CD4-positive, CD25-positive, alpha-beta regulatory T cell (primary cell): ENCODE measurements around the gene SSBP4. TPM values are rescaled to one million over a fixed set of nuclear protein-coding genes. Genes with fewer than 3 reads are reported as not detected.
A peak's percentile ranks its signal among the peaks of the same experiment; 100 is the strongest.

Source experiments
- ATAC-seq, 2 donors: fragments of 150-1000 bp; cut with Tn5 transposase; one replicate each; pipeline ENCODE4 v1.10.0; 2021; ENCODE audit warnings: low read depth in 2 of 2, moderate number of reproducible peaks in 2 of 2, moderate library complexity in 1 of 2
- DNase-seq, 3 donors: peaks; one replicate each; pipeline versions ENCODE4 v3.0.0 to v3.0.0-alpha.2; 2012 to 2022; ENCODE audit warnings: mixed read lengths in 1 of 3
- H3K27ac ChIP-seq: one replicate; pipeline ENCODE4 v1.7.0; 2013; ENCODE audit warnings: mild to moderate bottlenecking, low read length; ENCODE audit not compliant: insufficient read depth, poor library complexity, severe bottlenecking
- H3K27me3 ChIP-seq: one replicate; pipeline ENCODE4 v1.7.0; 2013; ENCODE audit warnings: low read length; ENCODE audit not compliant: control insufficient read depth, insufficient read depth
- H3K36me3 ChIP-seq: one replicate; pipeline ENCODE4 v1.7.0; 2013; ENCODE audit warnings: mild to moderate bottlenecking, low read length, moderate library complexity; ENCODE audit not compliant: control insufficient read depth, insufficient read depth
- H3K4me1 ChIP-seq: 2 replicates; pipeline ENCODE4 v1.7.0; 2013; ENCODE audit warnings: mild to moderate bottlenecking, low read length; ENCODE audit not compliant: insufficient read depth, control insufficient read depth, poor library complexity, severe bottlenecking
- H3K4me3 ChIP-seq: one replicate; pipeline ENCODE4 v1.7.0; 2013; ENCODE audit warnings: low read depth, mild to moderate bottlenecking, low read length, moderate library complexity
- H3K9me3 ChIP-seq, 2 experiments: 1 replicate in 1 of 2; 2 replicates in 1 of 2; pipeline ENCODE4 v1.7.0; 2013; ENCODE audit warnings: low read length in 2 of 2, mild to moderate bottlenecking in 1 of 2, moderate library complexity in 1 of 2; ENCODE audit not compliant: control insufficient read depth in 2 of 2
- H3K27ac Mint-ChIP-seq, 3 donors: one replicate each; pipeline ENCODE4 v1.8.0; 2020 to 2022; ENCODE audit warnings: mild to moderate bottlenecking in 3 of 3, mixed read lengths in 3 of 3, moderate library complexity in 2 of 3
- H3K27me3 Mint-ChIP-seq: one replicate; pipeline ENCODE4 v1.8.0; 2022; ENCODE audit warnings: mild to moderate bottlenecking, mixed read lengths
- H3K36me3 Mint-ChIP-seq: one replicate; pipeline ENCODE4 v1.8.0; 2020; ENCODE audit warnings: mixed read lengths
- H3K4me1 Mint-ChIP-seq, 4 donors: one replicate each; pipeline ENCODE4 v1.8.0; 2020 to 2022; ENCODE audit warnings: mixed read lengths in 4 of 4, mild to moderate bottlenecking in 1 of 4
- H3K4me3 Mint-ChIP-seq, 4 donors: one replicate each; pipeline ENCODE4 v1.8.0; 2020 to 2022; ENCODE audit warnings: mild to moderate bottlenecking in 4 of 4, mixed read lengths in 4 of 4, moderate library complexity in 3 of 4
- H3K9me3 Mint-ChIP-seq, 7 donors: one replicate each; pipeline ENCODE4 v1.8.0; 2020 to 2022; ENCODE audit warnings: mixed read lengths in 7 of 7, mild to moderate bottlenecking in 3 of 7, moderate library complexity in 2 of 7
- polyA plus RNA-seq, 4 donors: library from polyadenylated mRNA; unstranded; fragments of 300-500 nt; fragmentation: Illumina TruSeq; gene quantifications; one replicate each; pipeline ENCODE4 v1.2.3, GENCODE V29; 2021
- total RNA-seq: library from RNA; stranded (reverse); gene quantifications from one replicate; pipeline ENCODE4 v1.2.3, GENCODE V29; 2022

SSBP4 gene
- total and polyA plus RNA-seq, 5 donors from 2014 or later, result 47.3 to 97.9 (median 82.3) TPM

GRCh38 chr19:18467978-18468377 is 48.8 kb downstream of the SSBP4 start:
- Mint-ChIP-seq H3K27ac (no peak overlapping the region), H3K4me1 (peaks cover 0 to 8% (median 5%) of the 10 kb centered on the region in 4 donors), H3K27me3 (no peaks in the 10 kb centered on the region), H3K9me3 (peaks cover 0 to 1% (median 0%) of the 10 kb centered on the region in 7 donors), H3K36me3 (peaks cover 3% of the 10 kb centered on the region), H3K4me3 (peak overlapping the region in 1 of 4 donors; percentile 36)
- Histone ChIP-seq H3K36me3 (peaks cover 25% of the 10 kb centered on the region), H3K9me3 (no peaks in the 10 kb centered on the region), H3K4me3 (no peak overlapping the region), H3K4me1 (peaks cover 4% of the 10 kb centered on the region), H3K27me3 (no peaks in the 10 kb centered on the region), H3K27ac (no peak overlapping the region)
- no peak for ATAC-seq
- no peak for DNase-seq

DNA sequence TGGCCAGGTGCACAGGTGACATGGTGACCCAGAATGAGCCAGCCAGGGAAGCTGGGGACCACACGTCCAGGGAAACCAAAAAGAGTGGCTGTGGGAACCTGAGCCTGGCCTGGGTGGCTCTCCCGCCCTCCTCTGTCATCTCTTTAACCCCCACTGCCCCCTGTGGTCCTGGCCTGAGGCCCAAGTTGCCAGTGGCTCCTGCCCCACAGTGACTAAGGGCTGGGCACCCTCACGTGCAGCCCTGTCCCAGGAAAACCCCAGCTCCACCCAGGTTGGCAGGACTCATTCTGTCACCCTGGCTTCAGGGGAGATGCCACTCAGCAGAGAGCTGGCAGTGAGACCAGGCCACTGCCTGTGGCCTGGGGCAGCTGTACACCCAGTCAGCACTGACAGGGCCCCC is 49.3 kb downstream of the SSBP4 start:
- peaks cover 25% of the 10 kb centered on the region for H3K36me3 ChIP-seq
- Mint-ChIP-seq H3K9me3 (peaks cover 0 to 1% (median 0%) of the 10 kb centered on the region in 7 donors), H3K27me3 (no peaks in the 10 kb centered on the region), H3K27ac (no peak overlapping the region), H3K4me1 (peaks cover 0 to 10% (median 6%) of the 10 kb centered on the region in 4 donors), H3K36me3 (peaks cover 3% of the 10 kb centered on the region), H3K4me3 (no peak overlapping the region)
- peaks cover 4% of the 10 kb centered on the region for H3K4me1 ChIP-seq
- no peak overlapping the region for H3K27ac ChIP-seq
- no peaks in the 10 kb centered on the region for H3K9me3 ChIP-seq
- H3K4me3 ChIP-seq, result no peak overlapping the region
- no peaks in the 10 kb centered on the region for H3K27me3 ChIP-seq
- DNase-seq (no peak), ATAC-seq (no peak)

DNA sequence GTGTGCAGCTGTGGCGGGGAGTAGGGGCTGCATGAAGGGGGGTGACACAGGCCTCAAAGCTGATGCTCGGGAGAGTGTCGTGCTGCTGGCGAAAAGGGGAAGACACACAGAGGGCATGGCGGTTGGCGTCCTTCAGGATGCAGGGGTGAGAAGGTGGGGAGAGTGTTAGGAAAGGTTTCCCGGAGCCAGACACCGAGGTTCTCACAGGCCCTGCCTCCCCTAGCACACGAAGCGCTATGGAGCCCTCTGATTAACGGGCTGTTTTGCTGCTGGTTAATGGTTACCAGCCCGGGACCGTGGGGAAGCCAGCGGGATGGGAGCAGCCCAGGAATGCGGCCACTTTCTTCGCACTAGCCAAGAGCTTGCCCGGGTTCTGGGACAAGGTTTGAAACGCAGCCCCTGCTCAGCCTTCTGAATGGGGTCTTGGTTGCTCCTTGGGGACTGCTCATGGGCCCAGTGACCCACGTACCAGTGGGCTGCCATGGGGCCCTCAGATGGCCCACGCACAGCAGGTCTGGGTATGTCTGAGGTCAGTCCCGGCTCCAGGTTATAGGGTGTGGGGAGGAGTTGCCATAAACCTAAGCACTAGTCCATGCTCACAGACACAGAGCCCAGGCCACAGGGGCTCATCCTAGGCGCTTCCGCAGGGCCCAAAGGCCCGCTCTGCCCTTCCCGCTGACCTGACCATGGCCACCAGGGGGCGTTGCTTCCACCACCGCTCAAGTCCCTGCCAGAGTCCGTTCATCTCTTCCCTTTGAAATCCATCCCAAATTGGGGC is 50.1 kb downstream of the SSBP4 start:
- peaks cover 0 to 1% (median 0%) of the 10 kb centered on the region in 7 donors for H3K9me3 Mint-ChIP-seq
- ATAC-seq, result peak in 1 of 2 donors; percentile 38
- H3K27me3 Mint-ChIP-seq, result no peaks in the 10 kb centered on the region
- H3K4me3 ChIP-seq, result no peak overlapping the region
- H3K27ac Mint-ChIP-seq, result peak overlapping the region in 1 of 3 donors; percentile 59
- no peak overlapping the region for H3K4me3 Mint-ChIP-seq
- no peak overlapping the region for H3K27ac ChIP-seq
- peak; percentile 42 to 62 (median 43) for DNase-seq
- no peaks in the 10 kb centered on the region for H3K9me3 ChIP-seq
- peaks cover 2% of the 10 kb centered on the region for H3K36me3 Mint-ChIP-seq
- H3K4me1 ChIP-seq, result peaks cover 10% of the 10 kb centered on the region
- peaks cover 25% of the 10 kb centered on the region for H3K36me3 ChIP-seq
- peaks cover 0 to 13% (median 10%) of the 10 kb centered on the region in 4 donors for H3K4me1 Mint-ChIP-seq
- no peaks in the 10 kb centered on the region for H3K27me3 ChIP-seq

GRCh38 chr19:18470787-18471186 is 51.6 kb downstream of the SSBP4 start:
- no peak overlapping the region for H3K27ac ChIP-seq
- H3K4me1 Mint-ChIP-seq, result peaks cover 7 to 26% (median 22%) of the 10 kb centered on the region in 4 donors
- peaks cover 26% of the 10 kb centered on the region for H3K4me1 ChIP-seq
- peak overlapping the region in 1 of 3 donors; percentile 23 for H3K27ac Mint-ChIP-seq
- H3K4me3 ChIP-seq, result no peak overlapping the region
- H3K36me3 Mint-ChIP-seq, result no peaks in the 10 kb centered on the region
- DNase-seq, result no peak
- peaks cover 14% of the 10 kb centered on the region for H3K36me3 ChIP-seq
- H3K9me3 ChIP-seq, result no peaks in the 10 kb centered on the region
- H3K4me3 Mint-ChIP-seq, result no peak overlapping the region
- peaks cover 0 to 1% (median 0%) of the 10 kb centered on the region in 7 donors for H3K9me3 Mint-ChIP-seq
- H3K27me3 Mint-ChIP-seq, result no peaks in the 10 kb centered on the region
- H3K27me3 ChIP-seq, result no peaks in the 10 kb centered on the region
- no peak for ATAC-seq

DNA sequence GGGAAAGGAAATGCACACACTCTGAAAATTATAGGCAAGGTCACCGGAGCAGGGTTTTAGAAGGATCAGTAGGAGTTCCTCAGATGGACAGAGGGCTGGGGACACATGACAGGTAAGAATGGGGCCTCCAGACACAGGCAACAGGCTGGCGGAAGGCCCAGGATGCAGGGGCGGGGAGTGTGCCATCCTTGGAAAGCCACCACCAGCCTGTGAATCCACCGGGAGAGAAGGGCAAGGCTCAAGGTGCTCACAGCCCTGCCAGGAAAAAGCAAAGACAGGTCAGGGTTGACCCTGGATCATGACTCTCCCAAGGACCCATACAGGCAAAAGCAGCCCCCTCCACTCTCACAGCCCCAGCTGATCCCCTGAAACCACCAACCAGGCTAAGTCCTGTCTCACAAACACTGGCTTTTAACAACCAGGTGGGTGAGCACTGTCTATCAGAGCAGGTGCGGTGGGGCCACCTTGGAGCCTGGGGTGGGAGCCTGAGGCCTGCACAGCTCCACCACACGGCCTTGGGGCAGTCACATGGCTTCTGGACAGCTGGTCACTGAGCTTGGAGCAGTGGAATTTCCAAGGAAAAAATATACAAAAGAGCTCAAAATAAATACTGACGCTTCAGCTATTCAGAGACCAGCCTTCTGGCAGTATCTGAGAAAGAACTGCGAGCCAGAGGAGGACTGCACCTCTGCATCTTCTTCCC is 54.0 kb downstream of the SSBP4 start:
- Mint-ChIP-seq H3K4me3 (peak overlapping the region in 1 of 4 donors; percentile 61), H3K27me3 (no peaks in the 10 kb centered on the region), H3K4me1 (peaks cover 7 to 44% (median 33%) of the 10 kb centered on the region in 4 donors)

DNA sequence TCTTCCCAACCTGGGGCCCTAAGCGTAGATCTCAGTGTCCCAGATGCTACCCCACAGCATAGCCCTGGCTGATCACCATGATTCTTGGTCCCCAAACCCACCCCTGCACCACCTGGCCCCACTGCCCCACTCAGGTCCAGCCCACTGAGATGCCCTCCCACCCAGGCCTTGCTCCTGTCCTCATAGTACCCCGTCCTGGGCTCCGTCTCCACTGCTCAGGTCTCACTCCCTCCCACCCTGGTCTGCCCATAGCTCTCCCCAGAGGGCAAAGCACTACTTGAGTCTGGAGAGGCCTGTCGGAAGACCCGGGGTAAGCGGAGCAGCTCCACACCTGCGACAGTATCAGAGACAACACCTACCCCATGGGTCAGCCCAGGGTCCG is 54.5 kb downstream of the SSBP4 start:
- peaks cover 50% of the 10 kb centered on the region for H3K4me1 ChIP-seq
- no peak for DNase-seq
- H3K9me3 ChIP-seq, result no peaks in the 10 kb centered on the region
- no peak overlapping the region for H3K27ac ChIP-seq
- peaks cover 14% of the 10 kb centered on the region for H3K36me3 ChIP-seq
- peaks cover 7 to 48% (median 33%) of the 10 kb centered on the region in 4 donors for H3K4me1 Mint-ChIP-seq
- peak overlapping the region in 1 of 3 donors; percentile 72 for H3K27ac Mint-ChIP-seq
- H3K4me3 Mint-ChIP-seq, result no peak overlapping the region
- no peak overlapping the region for H3K4me3 ChIP-seq
- peaks cover 8% of the 10 kb centered on the region for H3K36me3 Mint-ChIP-seq
- no peaks in the 10 kb centered on the region for H3K27me3 ChIP-seq
- H3K9me3 Mint-ChIP-seq, result no peaks in the 10 kb centered on the region
- no peak for ATAC-seq
- H3K27me3 Mint-ChIP-seq, result no peaks in the 10 kb centered on the region

More for the DNA sequence above, 54.0 kb downstream of the SSBP4 start:
- Histone ChIP-seq H3K36me3 (peaks cover 14% of the 10 kb centered on the region), H3K4me1 (peaks cover 44% of the 10 kb centered on the region), H3K4me3 (no peak overlapping the region), H3K27me3 (no peaks in the 10 kb centered on the region), H3K27ac (no peak overlapping the region), H3K9me3 (no peaks in the 10 kb centered on the region)
- H3K9me3 Mint-ChIP-seq, result no peaks in the 10 kb centered on the region
- H3K36me3 Mint-ChIP-seq, result peaks cover 8% of the 10 kb centered on the region
- DNase-seq, result no peak
- ATAC-seq, result no peak
- H3K27ac Mint-ChIP-seq, result peak overlapping the region in 2 of 3 donors; percentile 55 to 72

GRCh38 chr19:18474366-18474887 is 55.2 kb downstream of the SSBP4 start:
- H3K36me3 ChIP-seq, result peaks cover 14% of the 10 kb centered on the region
- peaks cover 0 to 1% (median 0%) of the 10 kb centered on the region in 7 donors for H3K9me3 Mint-ChIP-seq
- peak overlapping the region; percentile 80 for H3K27ac ChIP-seq
- peaks cover 8% of the 10 kb centered on the region for H3K36me3 Mint-ChIP-seq
- no peaks in the 10 kb centered on the region for H3K9me3 ChIP-seq
- H3K27me3 ChIP-seq, result no peaks in the 10 kb centered on the region
- DNase-seq, result no peak
- peaks cover 56% of the 10 kb centered on the region for H3K4me1 ChIP-seq
- H3K27me3 Mint-ChIP-seq, result no peaks in the 10 kb centered on the region
- H3K4me1 Mint-ChIP-seq, result peaks cover 7 to 56% (median 40%) of the 10 kb centered on the region in 4 donors
- peak overlapping the region; percentile 11 to 93 (median 79) for H3K27ac Mint-ChIP-seq
- no peak for ATAC-seq
- no peak overlapping the region for H3K4me3 ChIP-seq
- peak overlapping the region in 2 of 4 donors; percentile 63 to 90 for H3K4me3 Mint-ChIP-seq
